Sciatic nerve (tissue), 2 donors: ENCODE data around the gene IFIT1. TPM values are rescaled to one million over a fixed set of nuclear protein-coding genes. Genes with fewer than 3 reads are reported as not detected.
A peak's percentile ranks its signal among the peaks of the same experiment; 100 is the strongest.
"Not testable (repeated sequence)": the region's sequence is repeated elsewhere in the genome, so short reads cannot be mapped to it uniquely, and the experiment has no call there.

Experiments
- ATAC-seq: fragments of 200-7000 bp; cut with Tn5 transposase; one replicate; pipeline ENCODE4 v1.9.1; 2020; ENCODE audit warnings: mild to moderate bottlenecking, moderate library complexity
- DNase-seq: peaks from one replicate; pipeline ENCODE4 v3.0.0-alpha.2; 2020; ENCODE audit warnings: low spot score
- intact Hi-C: fragments of 100-400 bp; cut with DNase I; formaldehyde crosslinking; loops from one replicate; pipeline ENCODE4 v1.14.2; 2022
- total RNA-seq: library from RNA; stranded (reverse); fragmentation: NEBNext Ultra II Directional; extraction: Animal tissue kit (Norgen Biotek cat#: 25700); gene quantifications from one replicate; pipeline ENCODE4 v1.2.1, GENCODE V29; 2021
- donor health status: DM: no; HTN: no; CAD: no.
- donor health status: DM: no; HTN: no; CAD: no.

The IFIT1 gene
- total RNA-seq, 1 donor from 2014 or later = 21.0 TPM

- DNase-seq (no peak), ATAC-seq (peak; percentile 83)
- intact Hi-C loops = no loop called here
These were observed 551 bp downstream of the IFIT1 start for GRCh38 chr10:89392974-89393373.

GRCh38 chr10:89393898-89394297 is 1.5 kb downstream of the IFIT1 start:
- intact Hi-C loops = no loop called here
- DNase-seq = no peak
- ATAC-seq = no peak

- ATAC-seq (no peak), DNase-seq (no peak)
- intact Hi-C loops = no loop called here
These were observed 2.7 kb downstream of the IFIT1 start for GRCh38 chr10:89395141-89395540.

- intact Hi-C loops = no loop called here
- DNase-seq (no peak), ATAC-seq (no peak)
These were observed 5.8 kb downstream of the IFIT1 start for GRCh38 chr10:89398003-89398749.

GRCh38 chr10:89399956-89400355 is 7.5 kb downstream of the IFIT1 start:
- intact Hi-C loops = no loop called here
- ATAC-seq (no peak), DNase-seq (no peak)

- no peak for DNase-seq
- intact Hi-C loops = no loop called here
- no peak for ATAC-seq
These were observed 10.6 kb downstream of the IFIT1 start for GRCh38 chr10:89403043-89403442.

GRCh38 chr10:89404104-89405047 is 12.0 kb downstream of the IFIT1 start:
- ATAC-seq (no peak), DNase-seq (no peak)
- intact Hi-C loops = no loop called here

- DNase-seq, ATAC-seq, intact Hi-C loops: not testable (repeated sequence)
These were observed 13.8 kb downstream of the IFIT1 start for GRCh38 chr10:89406178-89406577.

- intact Hi-C loops, DNase-seq, ATAC-seq: not testable (repeated sequence)
These were observed 15.4 kb downstream of the IFIT1 start for GRCh38 chr10:89407792-89408191.

- DNase-seq, intact Hi-C loops, ATAC-seq: not testable (repeated sequence)
These were observed 16.9 kb downstream of the IFIT1 start for GRCh38 chr10:89409282-89409681.

GRCh38 chr10:89410551-89410950 is 18.1 kb downstream of the IFIT1 start:
- ATAC-seq, DNase-seq, intact Hi-C loops: not testable (repeated sequence)

GRCh38 chr10:89411135-89411534 is 18.7 kb downstream of the IFIT1 start:
- DNase-seq, ATAC-seq, intact Hi-C loops: not testable (repeated sequence)

GRCh38 chr10:89412276-89412675 is 19.9 kb downstream of the IFIT1 start:
- intact Hi-C loops, ATAC-seq: not testable (repeated sequence)

GRCh38 chr10:89413398-89413912 is 21.0 kb downstream of the IFIT1 start:
- DNase-seq (no peak), ATAC-seq (no peak)
- intact Hi-C loops = no loop called here

More at GRCh38 chr10:89412276-89412675, 19.9 kb downstream of the IFIT1 start:
- DNase-seq = not testable (repeated sequence)

GRCh38 chr10:89414146-89414878 is 21.9 kb downstream of the IFIT1 start, which contains the start of gene IFIT5:
TSS of gene IFIT5 (plus strand) at chr10:89414568. CDS start at chr10:89414799, 231 bp downstream.
- ATAC-seq (peak; percentile 93), DNase-seq (peak; percentile 84)
- intact Hi-C loops = no loop called here

- intact Hi-C loops = no loop called here
- DNase-seq (peak; percentile 69), ATAC-seq (peak; percentile 79)
These were observed 22.7 kb downstream of the IFIT1 start for GRCh38 chr10:89414879-89415821.

- intact Hi-C loops = no loop called here
- no peak for DNase-seq
- ATAC-seq = no peak
These were observed 24.0 kb downstream of the IFIT1 start for GRCh38 chr10:89416465-89416864.

- intact Hi-C loops = no loop called here
These were observed 27.1 kb downstream of the IFIT1 start for GRCh38 chr10:89419548-89419947.

More at GRCh38 chr10:89419548-89419947, 27.1 kb downstream of the IFIT1 start:
- ATAC-seq (no peak), DNase-seq (no peak)
